ENCODE results near the gene PSAP. TPM values are rescaled to one million over a fixed set of nuclear protein-coding genes. Genes with fewer than 3 reads are reported as not detected.

Gene PSAP
- total RNA-seq, 1 experiment from 2014 or later, result 397 TPM

- Mint-ChIP-seq H3K4me3 (no peak overlapping the region), H3K27ac (no peak overlapping the region), H3K9me3 (no peaks in the 10 kb centered on the region), H3K4me1 (peaks cover 3% of the 10 kb centered on the region), H3K27me3 (ENCODE audit: low read depth) (peaks cover 18% of the 10 kb centered on the region), H3K36me3 (no peaks in the 10 kb centered on the region)
- ChIA-PET CTCF (interaction anchor here (2.3 kb wide), 1 partner anchor 61 kb away, joined by 9 read pairs; no protein-coding TSS in a partner anchor), POLR2A (no interaction called here)
- TF ChIP-seq ERG (CRISPR knock-in tag; IDR thresholded peaks at IDR 0.05), result no peak
- no peak for TF ChIP-seq ATF3 (CRISPR knock-in tag; conservative IDR thresholded peaks at IDR 0.05)
- TF ChIP-seq ATF2 (CRISPR knock-in tag; IDR thresholded peaks at IDR 0.05; ENCODE audit: borderline replicate concordance, low read depth), result no peak
- TF ChIP-seq E2F4 (CRISPR knock-in tag; IDR thresholded peaks at IDR 0.05; ENCODE audit: borderline replicate concordance, low read depth), result no peak
- TF ChIP-seq ZNF121 (CRISPR knock-in tag; IDR thresholded peaks at IDR 0.05), result no peak
- TF ChIP-seq ATF1 (CRISPR knock-in tag; IDR thresholded peaks at IDR 0.05), result no peak
- no peak for TF ChIP-seq MLX (CRISPR knock-in tag; IDR thresholded peaks at IDR 0.05)
- TF ChIP-seq NFATC4 (CRISPR knock-in tag; IDR thresholded peaks at IDR 0.05), result no peak
- no peak for TF ChIP-seq TP53 (CRISPR knock-in tag; IDR thresholded peaks at IDR 0.05)
- no peak for TF ChIP-seq TEAD4 (CRISPR knock-in tag; IDR thresholded peaks at IDR 0.05)
- TF ChIP-seq ZSCAN18 (CRISPR knock-in tag; IDR thresholded peaks at IDR 0.05), result no peak
- no peak for TF ChIP-seq FOXP1 (CRISPR knock-in tag; IDR thresholded peaks at IDR 0.05; ENCODE audit: borderline replicate concordance)
- no peak for TF ChIP-seq ZNF317 (CRISPR knock-in tag; IDR thresholded peaks at IDR 0.05; ENCODE audit: borderline replicate concordance, low read depth)
- DNase-seq (ENCODE audit: low spot score), result no peak
- ATAC-seq, result no peak
These were observed 43.2 kb downstream of the PSAP start for GRCh38 chr10:71807557-71808510.

- no peaks in the 10 kb centered on the region for H3K9me3 Mint-ChIP-seq
- no peak for ATAC-seq
- ChIA-PET CTCF (interaction anchor here (0.7 to 3.1 kb wide), 10 partner anchors 8 to 601 kb away, joined by 3 to 21 read pairs (median 6); partner anchors contain the start of genes PSAP and VSIR), POLR2A (no interaction called here)
- H3K27me3 Mint-ChIP-seq (ENCODE audit: low read depth), result peaks cover 18% of the 10 kb centered on the region
- H3K27ac Mint-ChIP-seq, result no peak overlapping the region
- no peaks in the 10 kb centered on the region for H3K36me3 Mint-ChIP-seq
- DNase-seq (ENCODE audit: low spot score), result no peak
- peaks cover 3% of the 10 kb centered on the region for H3K4me1 Mint-ChIP-seq
- no peak overlapping the region for H3K4me3 Mint-ChIP-seq
- TF ChIP-seq RORB (CRISPR knock-in tag; IDR thresholded peaks at IDR 0.05) (no peak), TP53 (CRISPR knock-in tag; IDR thresholded peaks at IDR 0.05) (no peak), ZNF396 (CRISPR knock-in tag; IDR thresholded peaks at IDR 0.05; ENCODE audit: borderline replicate concordance) (no peak), AFF4 (CRISPR knock-in tag; IDR thresholded peaks at IDR 0.05; ENCODE audit: borderline replicate concordance) (no peak), NFE2L1 (CRISPR knock-in tag; IDR thresholded peaks at IDR 0.05) (no peak), E2F5 (CRISPR knock-in tag; IDR thresholded peaks at IDR 0.05) (no peak), JUN (CRISPR knock-in tag; IDR thresholded peaks at IDR 0.05) (no peak)
These were observed 44.1 kb downstream of the PSAP start for GRCh38 chr10:71806704-71807556.
